ENCODE data around the gene GYPC. TPM values are rescaled to one million over a fixed set of nuclear protein-coding genes. Genes with fewer than 3 reads are reported as not detected.

The GYPC gene
- total and polyA plus RNA-seq, 8 donors, result 13.0 to 75.4 (median 22.8) TPM

GRCh38 chr2:126661702-126662500 is 5.9 kb downstream of the GYPC start:
- H3K27ac ChIP-seq, result no peak overlapping the region
- intact Hi-C loops (cut with DNase I), result no loop called here
- peaks cover 10 to 11% (median 11%) of the 10 kb centered on the region in 3 donors for H3K4me1 ChIP-seq
- H3K9me3 ChIP-seq, result no peaks in the 10 kb centered on the region
- no peak for ATAC-seq
- 79 to 86% methylated on average over 10 of the region's 10 CpGs for WGBS, 2 donors
- H3K27me3 ChIP-seq, result no peaks in the 10 kb centered on the region
- TF ChIP-seq CTCF (IDR thresholded peaks at IDR 0.05), result no peak
- no peak overlapping the region for H3K4me3 ChIP-seq
- DNase-seq, result no peak
- no peak for FAIRE-seq
- H3K36me3 ChIP-seq, result no peaks in the 10 kb centered on the region

- no peaks in the 10 kb centered on the region for H3K9me3 ChIP-seq
- no peak for TF ChIP-seq CTCF (IDR thresholded peaks at IDR 0.05)
- H3K27ac ChIP-seq, result no peak overlapping the region
- H3K4me1 ChIP-seq, result peaks cover 10 to 11% (median 11%) of the 10 kb centered on the region in 3 donors
- 63 to 74% methylated on average over 7 of the region's 7 CpGs for WGBS, 2 donors
- intact Hi-C loops (cut with DNase I), result no loop called here
- H3K4me3 ChIP-seq, result no peak overlapping the region
- H3K36me3 ChIP-seq, result no peaks in the 10 kb centered on the region
- FAIRE-seq (no peak), DNase-seq (no peak), ATAC-seq (no peak)
- no peaks in the 10 kb centered on the region for H3K27me3 ChIP-seq
These were observed 6.7 kb downstream of the GYPC start for GRCh38 chr2:126662621-126663020.

GRCh38 chr2:126663184-126663963 is 7.4 kb downstream of the GYPC start:
- intact Hi-C loops (cut with DNase I), result no loop called here
- FAIRE-seq (no peak), DNase-seq (no peak), ATAC-seq (no peak)
- peaks cover 6 to 11% (median 10%) of the 10 kb centered on the region in 3 donors for H3K4me1 ChIP-seq
- H3K36me3 ChIP-seq, result no peaks in the 10 kb centered on the region
- 73 to 83% methylated on average over 13 of the region's 13 CpGs for WGBS, 2 donors
- H3K4me3 ChIP-seq, result no peak overlapping the region
- TF ChIP-seq CTCF (IDR thresholded peaks at IDR 0.05), result no peak
- H3K9me3 ChIP-seq, result no peaks in the 10 kb centered on the region
- no peaks in the 10 kb centered on the region for H3K27me3 ChIP-seq
- no peak overlapping the region for H3K27ac ChIP-seq

GRCh38 chr2:126664234-126664633 is 8.3 kb downstream of the GYPC start:
- intact Hi-C loops (cut with DNase I), result no loop called here
- ATAC-seq, result no peak
- DNase-seq, result no peak
- H3K4me3 ChIP-seq, result no peak overlapping the region
- H3K27me3 ChIP-seq, result no peaks in the 10 kb centered on the region
- TF ChIP-seq CTCF (IDR thresholded peaks at IDR 0.05), result no peak
- H3K9me3 ChIP-seq, result no peaks in the 10 kb centered on the region
- no peak for FAIRE-seq
- H3K4me1 ChIP-seq, result peaks cover 2 to 4% (median 4%) of the 10 kb centered on the region in 3 donors
- WGBS, 2 donors, result 70 to 72% methylated on average over 3 of the region's 3 CpGs
- H3K27ac ChIP-seq, result no peak overlapping the region
- no peaks in the 10 kb centered on the region for H3K36me3 ChIP-seq

All from pancreas (tissue), 10 donors.